Hippocampal formation (tissue), 2 donors: Measurements from ENCODE around the gene FXR2.
"Not testable (repeated sequence)": the region's sequence is repeated elsewhere in the genome, so short reads cannot be mapped to it uniquely, and the experiment has no call there.

Experiments
- DNase-seq, 2 donors: peaks; one replicate each; lab custom pipeline; 2025; lab: John Stamatoyannopoulos, UW

The FXR2 gene

GRCh38 chr17:7614425-7615264 is at the start of gene FXR2:
Gene FXR2 (minus strand): TSS chr17:7614897. CDS start chr17:7614532, 365 bp downstream.
- DNase-seq = peak; percentile 99 to 100

DNA sequence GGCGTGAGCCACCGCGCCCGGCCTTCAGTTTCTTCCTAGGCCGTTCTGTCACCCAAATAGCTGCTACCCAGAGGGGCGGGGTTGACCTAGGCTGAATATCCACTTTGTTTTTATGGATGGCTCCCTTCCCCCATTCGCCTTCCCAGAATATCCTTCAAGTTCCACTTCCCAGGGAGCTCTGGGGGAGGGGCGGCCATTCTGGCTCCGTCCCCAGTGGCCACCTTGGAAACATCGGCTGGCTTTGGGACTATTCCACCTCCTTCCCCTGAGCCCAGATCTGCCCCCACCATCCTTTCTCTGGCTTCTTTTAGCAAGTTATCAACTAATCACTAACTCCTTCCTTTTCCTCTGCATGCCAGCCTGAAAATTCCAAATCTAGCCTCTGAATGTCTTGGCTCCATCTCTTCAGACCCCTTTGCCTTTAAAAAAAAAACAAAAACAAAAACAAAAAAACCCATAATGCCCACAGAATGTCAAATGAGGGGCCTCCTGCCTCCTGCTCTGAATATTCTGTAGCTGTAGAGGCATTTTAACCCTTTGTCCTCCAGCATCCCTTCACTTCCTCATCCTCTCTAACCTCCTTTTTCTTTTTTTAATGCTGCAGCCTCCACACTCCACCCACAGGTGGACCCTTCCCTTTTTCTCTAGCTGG is 42.4 kb upstream of the FXR2 start:
- peak; percentile 22 to 33 for DNase-seq

DNA sequence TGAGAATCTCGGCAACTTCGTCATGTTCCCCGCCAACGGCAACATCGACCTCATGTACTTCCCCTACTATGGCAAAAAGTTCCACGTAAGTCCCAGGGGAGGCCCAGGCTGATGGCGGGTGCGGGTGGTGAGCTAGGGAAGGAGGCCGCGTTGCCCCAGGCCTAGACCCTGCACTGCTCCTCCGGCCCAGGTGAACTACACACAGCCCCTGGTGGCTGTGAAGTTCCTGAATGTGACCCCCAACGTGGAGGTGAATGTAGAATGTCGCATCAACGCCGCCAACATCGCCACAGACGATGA is 40.8 kb upstream of the FXR2 start:
- no peak for DNase-seq

DNA sequence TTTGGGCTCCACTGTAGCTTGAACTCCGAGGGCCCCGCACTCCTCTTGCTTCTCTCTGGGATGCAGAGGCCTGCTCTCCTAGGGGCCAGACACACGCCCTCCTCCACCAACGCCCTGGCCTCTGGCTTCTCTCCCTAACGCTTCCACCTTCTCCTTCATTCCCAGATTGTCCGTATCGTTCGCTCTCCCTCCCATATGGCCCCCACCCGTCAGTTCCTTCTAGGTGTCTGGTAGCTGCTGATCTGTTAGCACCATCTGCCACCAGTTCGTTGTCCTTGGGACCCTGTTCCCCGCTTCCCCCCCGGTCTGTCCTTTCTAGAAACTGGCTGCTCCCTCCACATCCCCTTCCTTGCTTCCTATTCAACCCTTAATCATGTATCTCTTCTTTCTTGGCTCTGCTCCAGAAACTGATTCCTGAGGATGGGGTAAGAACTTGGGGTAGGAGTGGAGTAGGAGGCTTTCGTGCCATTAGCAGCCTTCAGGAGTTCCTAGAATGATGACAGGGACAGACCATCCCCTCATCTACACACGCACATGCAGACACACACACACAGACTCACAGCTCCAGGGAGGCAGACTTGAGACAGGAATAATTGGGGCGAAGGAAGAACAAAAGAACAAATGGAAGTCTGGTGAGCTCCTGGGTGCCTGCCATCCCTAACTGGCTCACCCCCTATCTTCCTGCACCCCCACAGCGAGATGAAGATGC is 40.3 kb upstream of the FXR2 start:
- no peak for DNase-seq

DNA sequence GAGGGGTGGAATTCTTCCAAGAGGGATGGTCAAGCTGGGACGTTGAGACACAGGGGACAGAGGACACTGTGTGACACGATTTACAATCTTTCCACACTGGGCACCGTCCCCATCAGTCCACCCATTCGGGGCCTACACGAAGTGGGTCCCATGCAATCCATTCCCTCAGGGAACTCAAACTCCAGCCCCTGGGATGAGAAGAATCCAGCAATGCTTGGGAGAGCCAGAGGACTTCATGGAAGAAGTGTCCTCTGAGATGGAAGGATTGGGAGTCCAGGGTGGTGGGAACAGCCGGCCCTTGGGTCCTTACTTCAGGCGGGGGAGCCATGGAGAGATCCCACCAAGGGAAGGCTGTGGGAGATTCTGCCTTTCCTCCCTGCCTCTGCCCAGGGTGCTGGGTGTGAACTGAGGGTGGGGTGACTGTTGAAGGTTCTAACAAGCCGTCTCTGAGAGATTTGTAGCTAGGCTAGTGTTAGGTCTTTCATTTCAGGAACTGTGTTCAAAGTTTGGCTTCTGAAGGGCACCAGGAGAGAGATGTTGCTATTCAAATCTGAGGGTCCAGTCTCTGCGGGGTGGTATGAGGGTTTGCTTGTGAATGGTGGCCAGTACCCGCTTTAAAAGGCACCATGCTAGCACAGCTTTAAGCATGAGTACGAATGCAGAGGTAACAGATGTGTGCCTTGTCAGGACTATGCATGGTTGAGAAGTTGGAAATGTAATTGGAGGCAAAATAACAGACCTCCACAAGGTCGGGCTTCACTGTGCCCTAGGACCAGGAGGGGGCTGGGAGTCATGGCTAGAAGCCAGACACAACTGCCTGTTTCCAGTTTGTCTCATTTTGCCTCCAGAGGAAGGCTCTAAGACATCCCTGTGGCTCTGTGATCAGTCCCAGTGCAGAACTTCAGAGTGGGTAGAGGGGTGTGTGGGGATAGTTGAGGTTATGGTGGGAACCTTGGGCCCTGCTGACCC is 38.0 kb upstream of the FXR2 start:
- no peak for DNase-seq

- DNase-seq = peak; percentile 10 to 34
Measured at GRCh38 chr17:7651665-7652387, 37.1 kb upstream of the FXR2 start.

DNA sequence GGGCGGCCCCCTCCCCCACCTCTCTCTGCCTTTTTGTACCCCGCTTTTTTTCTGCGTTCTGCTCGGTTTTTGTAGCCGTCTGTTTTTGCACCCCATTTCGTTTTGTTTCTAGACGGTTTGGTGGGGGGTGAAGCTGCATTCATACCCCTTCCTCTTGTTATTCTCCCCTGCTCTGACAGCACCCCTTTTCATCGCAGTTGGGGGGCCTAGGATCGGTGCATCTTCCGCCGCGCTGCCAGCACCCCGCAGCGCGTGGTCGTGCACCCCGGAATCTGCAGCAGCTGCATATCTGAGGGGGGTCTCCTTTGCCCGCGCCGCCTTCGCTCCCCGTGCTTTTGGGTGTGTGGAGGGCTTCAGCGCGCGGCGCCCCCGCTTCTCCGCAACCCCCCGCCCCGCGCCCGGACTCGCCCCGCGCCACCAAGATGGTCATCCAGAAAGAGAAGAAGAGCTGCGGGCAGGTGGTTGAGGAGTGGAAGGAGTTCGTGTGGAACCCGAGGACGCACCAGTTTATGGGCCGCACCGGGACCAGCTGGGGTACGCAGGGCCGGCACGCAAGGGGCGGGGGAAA is 36.5 kb upstream of the FXR2 start:
- no peak for DNase-seq

DNA sequence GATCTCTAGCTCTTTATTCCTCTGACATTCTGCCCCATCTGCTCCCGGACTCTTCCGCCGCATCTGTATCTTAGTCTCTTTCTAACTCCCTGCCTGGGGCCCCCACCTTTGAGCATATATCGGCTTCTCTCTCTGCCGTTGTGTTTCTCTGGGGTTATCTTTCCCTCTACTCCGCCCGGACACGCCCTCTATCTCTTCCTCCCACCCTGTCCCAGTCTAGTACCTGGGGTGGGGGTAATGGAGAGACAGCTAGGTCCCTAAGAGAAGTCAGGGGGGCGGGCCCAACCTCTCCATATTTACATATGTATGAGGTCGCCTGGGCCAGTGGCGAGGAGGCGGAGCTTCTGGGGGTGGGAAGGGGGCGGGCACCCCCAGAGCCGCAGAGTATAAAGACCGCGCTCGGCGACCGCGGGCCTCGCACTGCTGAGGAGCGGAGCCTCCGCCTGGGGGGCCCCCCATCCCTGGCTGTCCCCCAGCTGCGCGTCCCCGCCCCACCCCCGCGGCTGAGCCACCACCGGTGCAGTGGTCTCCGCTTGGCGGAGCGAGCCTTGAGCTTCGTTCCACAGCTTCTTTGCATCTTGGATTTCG is 35.9 kb upstream of the FXR2 start, which contains the start of gene ATP1B2:
TSS of gene ATP1B2 (plus strand) at position 418 of the 588 bp plus-strand sequence. CDS start 593 bp downstream, outside the sequence.
- DNase-seq = peak in 1 of 2 donors; percentile 56

GRCh38 chr17:7647018-7647417 is 32.3 kb upstream of the FXR2 start:
- no peak for DNase-seq

DNA sequence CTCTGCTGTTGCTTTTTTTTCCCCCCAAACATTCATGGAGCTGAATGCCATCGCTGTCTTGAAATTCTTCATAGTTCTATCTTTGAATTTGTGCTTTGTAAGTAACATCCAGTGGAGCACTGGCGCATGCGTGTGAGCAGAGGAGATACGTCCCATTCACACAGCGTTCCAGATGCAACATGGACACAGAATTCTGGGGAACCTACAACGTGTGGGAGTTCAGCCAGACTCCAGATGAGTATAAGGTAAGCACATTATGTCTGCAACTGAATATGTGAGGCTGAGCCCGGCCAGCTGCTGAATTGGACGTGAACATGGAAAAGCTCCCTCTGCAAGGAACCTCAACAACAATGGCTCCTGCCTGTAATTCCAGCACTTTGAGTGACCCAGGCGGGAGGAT is 31.8 kb upstream of the FXR2 start:
- DNase-seq = no peak

GRCh38 chr17:7644775-7645174 is 30.1 kb upstream of the FXR2 start:
- DNase-seq = no peak

DNA sequence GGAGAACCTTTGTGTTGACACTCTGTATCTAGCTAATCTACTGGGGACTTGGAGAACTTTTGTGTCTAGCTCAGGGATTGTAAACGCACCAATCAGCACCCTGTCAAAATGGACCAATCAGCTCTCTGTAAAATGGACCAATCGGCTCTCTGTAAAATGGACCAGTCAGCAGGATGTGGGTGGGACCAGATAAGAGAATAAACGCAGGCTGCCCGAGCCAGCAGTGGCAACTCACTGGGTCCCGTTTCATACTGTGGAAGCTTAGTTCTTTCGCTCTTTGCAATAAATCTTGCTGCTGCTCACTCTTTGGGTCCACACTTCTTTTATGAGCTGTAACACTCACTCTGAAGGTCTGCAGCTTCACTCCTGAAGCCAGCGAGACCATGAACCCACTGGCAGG is 26.9 kb upstream of the FXR2 start:
- not testable (repeated sequence) for DNase-seq

DNA sequence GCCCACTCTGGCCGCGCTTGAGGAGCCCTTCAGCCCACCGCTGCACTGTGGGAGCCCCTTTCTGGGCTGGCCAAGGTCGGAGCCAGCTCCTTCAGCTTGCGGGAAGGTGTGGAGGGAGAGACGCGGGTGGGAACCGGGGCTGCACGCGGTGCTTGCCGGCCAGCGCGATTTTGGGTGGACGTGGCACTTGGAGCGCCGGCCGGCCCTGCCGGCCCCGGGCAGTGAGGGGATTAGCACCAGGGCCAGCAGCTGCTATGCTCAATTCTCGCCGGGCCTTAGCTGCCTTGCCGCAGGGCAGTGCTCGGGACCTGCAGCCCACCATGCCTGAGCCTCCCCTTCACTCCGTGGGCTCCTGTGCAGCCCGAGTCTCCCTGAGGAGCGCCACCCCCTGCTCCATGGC is 26.1 kb upstream of the FXR2 start:
- DNase-seq = no peak

GRCh38 chr17:7636163-7636562 is 21.5 kb upstream of the FXR2 start:
- DNase-seq = no peak

DNA sequence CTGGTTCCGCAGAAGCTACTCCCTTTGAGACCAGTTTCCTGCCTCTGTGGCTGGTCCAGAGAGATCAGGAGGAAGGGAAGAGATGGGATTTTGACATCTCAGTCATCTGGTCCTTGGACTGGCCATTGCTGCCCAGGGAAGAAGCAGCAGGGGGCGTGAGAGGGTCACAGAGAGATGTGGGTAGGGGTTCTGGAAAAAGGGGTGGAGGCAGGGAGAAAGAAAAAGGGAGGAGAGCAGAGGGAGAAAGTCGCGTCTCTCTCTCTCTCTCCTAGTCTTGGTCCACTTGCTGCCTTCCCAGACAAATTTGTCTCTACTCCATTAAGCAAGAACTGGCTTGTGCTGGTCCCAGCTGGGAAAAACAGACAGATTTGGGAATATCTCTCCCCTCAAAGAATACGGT is 19.7 kb upstream of the FXR2 start:
- DNase-seq = peak in 1 of 2 donors; percentile 27

GRCh38 chr17:7633093-7633492 is 18.4 kb upstream of the FXR2 start:
- DNase-seq = no peak

GRCh38 chr17:7632492-7632894 is 17.8 kb upstream of the FXR2 start:
- DNase-seq = no peak

DNA sequence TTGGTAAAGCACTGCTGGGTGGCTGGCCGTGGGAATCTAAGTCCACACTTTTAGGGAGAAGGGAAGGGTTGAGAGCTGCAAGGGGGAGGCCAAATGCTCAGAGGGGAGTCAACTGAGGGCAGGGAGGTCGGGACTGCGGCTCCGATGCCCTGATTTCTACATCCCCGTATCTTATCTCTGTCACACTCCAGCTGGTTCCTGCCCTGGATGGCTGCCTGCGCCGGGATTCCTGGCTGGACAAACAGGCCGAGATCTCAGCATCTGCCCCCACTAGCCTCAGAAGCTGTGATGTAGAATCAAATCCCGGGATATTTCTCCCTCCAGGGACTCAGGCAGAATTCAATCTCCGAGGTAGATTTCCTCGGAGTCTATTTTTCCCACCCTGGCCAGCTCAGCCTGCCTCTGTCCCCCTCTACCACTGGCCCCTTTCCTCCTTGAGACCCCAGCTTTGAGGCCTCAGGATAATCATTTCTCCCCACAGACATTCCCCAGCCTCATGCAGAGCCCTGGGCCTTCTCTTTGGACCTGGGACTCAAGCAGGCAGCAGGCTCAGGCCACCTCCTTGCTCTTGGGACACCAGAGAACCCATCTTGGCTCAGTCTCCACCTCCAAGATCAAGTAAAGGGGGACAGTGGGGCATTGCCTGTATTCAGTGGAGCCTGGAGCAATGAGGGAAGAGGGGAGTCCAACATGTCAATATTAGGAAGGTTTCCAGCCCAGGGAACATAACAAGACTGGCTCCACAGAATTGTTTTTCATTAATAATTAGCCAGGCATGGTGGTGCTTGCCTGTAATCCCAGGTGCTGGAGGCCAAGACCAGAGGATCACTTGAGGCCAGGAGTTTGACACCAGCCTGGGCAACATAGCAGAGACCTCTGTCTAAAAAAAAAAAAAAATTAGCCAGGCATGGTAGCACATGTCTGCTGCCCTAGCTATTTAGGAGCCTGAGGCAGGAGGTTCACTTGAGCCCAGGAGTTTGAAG is 17.0 kb upstream of the FXR2 start:
- no peak for DNase-seq
